ENCODE measurements around the gene C3orf20. TPM values are rescaled to one million over a fixed set of nuclear protein-coding genes. Genes with fewer than 3 reads are reported as not detected.

Gene C3orf20
- total and polyA plus RNA-seq, 2 experiments from 2014 or later: not detected

- no peak for TF ChIP-seq POLR2AphosphoS5 (IDR thresholded peaks at IDR 0.05; ENCODE audit: low read depth)
These were observed 43.8 kb upstream of the C3orf20 start (continued) for GRCh38 chr3:14631101-14631497.

- no peak for ATAC-seq
- DNase-seq (ENCODE audit: low spot score): no peak
- no peaks in the 10 kb centered on the region for H3K9me3 Mint-ChIP-seq
- Histone ChIP-seq H3K4me3 (no peak overlapping the region), H3K9me2 (ENCODE audit: insufficient read depth) (no peaks in the 10 kb centered on the region), H3K27me3 (ENCODE audit: insufficient read depth) (no peaks in the 10 kb centered on the region), H3K36me3 (ENCODE audit: insufficient read depth) (no peaks in the 10 kb centered on the region), H3K4me1 (ENCODE audit: insufficient read depth) (no peaks in the 10 kb centered on the region), H3K4me2 (no peak overlapping the region), H3K27ac (ENCODE audit: low read depth) (no peak overlapping the region), H4K20me1 (replicated peaks; ENCODE audit: insufficient read depth) (no peaks in the 10 kb centered on the region), H3K79me2 (replicated peaks; ENCODE audit: insufficient read depth) (no peaks in the 10 kb centered on the region), H2AFZ (no peak overlapping the region), H3F3A (replicated peaks; ENCODE audit: low read depth) (no peaks in the 10 kb centered on the region)
- H3K4me1 Mint-ChIP-seq: peaks cover 10% of the 10 kb centered on the region; the same call in 2 of the 3 replicates
- H3K36me3 Mint-ChIP-seq (ENCODE audit: low read depth): no peaks in the 10 kb centered on the region
- H3K4me3 Mint-ChIP-seq: no peak overlapping the region
- peaks cover 4% of the 10 kb centered on the region for H3K27me3 Mint-ChIP-seq (ENCODE audit: insufficient read depth, low read depth, poor library complexity)
- H3K27ac Mint-ChIP-seq: no peak overlapping the region
- TF ChIP-seq EZH2phosphoT487 (IDR thresholded peaks at IDR 0.05; ENCODE audit: unreplicated experiment): no peak
- no peak for TF ChIP-seq STAT1 (IDR thresholded peaks at IDR 0.05; ENCODE audit: unreplicated experiment)
- TF ChIP-seq ZNF462 (CRISPR knock-in tag; IDR thresholded peaks at IDR 0.05): no peak
- TF ChIP-seq CREB1 (CRISPR knock-in tag; IDR thresholded peaks at IDR 0.05; ENCODE audit: low read depth): no peak
- TF ChIP-seq JUNB (IDR thresholded peaks at IDR 0.05; ENCODE audit: unreplicated experiment): no peak
- TF ChIP-seq EZH2 (IDR thresholded peaks at IDR 0.05; ENCODE audit: low read depth, unreplicated experiment): no peak
- TF ChIP-seq CTCF (conservative IDR thresholded peaks at IDR 0.05; ENCODE audit: low read depth in 2 of 2): no peak
- no peak for TF ChIP-seq ZNF114 (CRISPR knock-in tag; IDR thresholded peaks at IDR 0.05)
- TF ChIP-seq ZNF331 (CRISPR knock-in tag; IDR thresholded peaks at IDR 0.05; ENCODE audit: low read depth): no peak
- TF ChIP-seq REST (IDR thresholded peaks at IDR 0.05; ENCODE audit: unreplicated experiment): no peak
- TF ChIP-seq ETS1 (IDR thresholded peaks at IDR 0.05): no peak
- TF ChIP-seq NANOG (IDR thresholded peaks at IDR 0.05; ENCODE audit: borderline replicate concordance): no peak
These were observed 43.1 kb upstream of the C3orf20 start for GRCh38 chr3:14631687-14632441.
